Loucy (cell line): ENCODE results near the gene CTNNA2.

Source experiments
- EZH2phosphoT487 ChIP-seq: fragments of 200-600 bp; IDR thresholded peaks from 2 replicates; pipeline ENCODE4 v1.6.1; 2018; ENCODE audit warnings: antibody characterized with exemption, mild to moderate bottlenecking, moderate library complexity, borderline replicate concordance
- TF ChIP-seq, protein P1 (sequence below): fragments of 200-600 bp; sonication (generic); conservative IDR thresholded peaks from 2 replicates; pipeline ENCODE4 v1.5.1; 2014; ENCODE audit warnings: mild to moderate bottlenecking, antibody characterized with exemption, low read length

DNA sequence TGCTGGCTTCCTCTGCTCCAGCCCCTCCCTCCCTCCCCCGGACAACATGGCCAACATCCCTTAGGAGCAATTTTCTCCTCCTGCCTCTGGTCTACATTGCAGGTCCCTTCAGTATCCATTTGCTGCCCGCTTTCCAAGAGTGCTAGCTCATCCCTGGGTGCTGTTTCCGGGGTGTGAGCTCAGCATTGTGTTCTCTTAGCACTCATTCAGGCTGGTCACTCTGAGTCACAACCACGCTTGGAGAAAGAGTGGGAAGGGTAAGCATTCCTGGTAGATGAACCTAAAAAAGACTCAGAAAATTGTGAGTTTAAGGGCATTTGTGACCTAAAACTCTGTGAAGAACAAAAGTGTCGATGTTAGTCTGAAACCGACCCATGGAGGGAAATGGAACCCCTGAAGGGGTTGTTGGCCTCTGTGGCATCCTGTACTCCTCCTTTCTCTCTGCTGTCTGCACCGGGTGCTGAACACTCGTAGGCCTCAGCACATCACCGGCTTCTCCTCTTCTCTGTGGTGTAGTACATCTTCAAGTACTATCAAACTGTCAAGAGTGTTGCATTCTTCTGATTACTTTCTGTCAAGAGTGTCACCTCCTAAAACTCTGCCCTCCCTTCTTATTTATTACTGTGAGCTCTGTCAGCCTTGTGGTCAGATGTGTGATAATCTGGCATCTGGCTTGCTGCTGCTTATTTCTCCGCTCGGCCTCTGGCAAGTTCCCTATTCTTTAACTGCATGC is 73.0 kb downstream of the CTNNA2 start:
- TF ChIP-seq, protein P1, sequence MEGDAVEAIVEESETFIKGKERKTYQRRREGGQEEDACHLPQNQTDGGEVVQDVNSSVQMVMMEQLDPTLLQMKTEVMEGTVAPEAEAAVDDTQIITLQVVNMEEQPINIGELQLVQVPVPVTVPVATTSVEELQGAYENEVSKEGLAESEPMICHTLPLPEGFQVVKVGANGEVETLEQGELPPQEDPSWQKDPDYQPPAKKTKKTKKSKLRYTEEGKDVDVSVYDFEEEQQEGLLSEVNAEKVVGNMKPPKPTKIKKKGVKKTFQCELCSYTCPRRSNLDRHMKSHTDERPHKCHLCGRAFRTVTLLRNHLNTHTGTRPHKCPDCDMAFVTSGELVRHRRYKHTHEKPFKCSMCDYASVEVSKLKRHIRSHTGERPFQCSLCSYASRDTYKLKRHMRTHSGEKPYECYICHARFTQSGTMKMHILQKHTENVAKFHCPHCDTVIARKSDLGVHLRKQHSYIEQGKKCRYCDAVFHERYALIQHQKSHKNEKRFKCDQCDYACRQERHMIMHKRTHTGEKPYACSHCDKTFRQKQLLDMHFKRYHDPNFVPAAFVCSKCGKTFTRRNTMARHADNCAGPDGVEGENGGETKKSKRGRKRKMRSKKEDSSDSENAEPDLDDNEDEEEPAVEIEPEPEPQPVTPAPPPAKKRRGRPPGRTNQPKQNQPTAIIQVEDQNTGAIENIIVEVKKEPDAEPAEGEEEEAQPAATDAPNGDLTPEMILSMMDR, result no peak
- no peak for TF ChIP-seq EZH2phosphoT487
